GM12873 (cell line): ENCODE results near the gene WFDC13.

ENCODE experiments used
- CTCF ChIP-seq: IDR thresholded peaks from 2 replicates; pipeline ENCODE4 v1.5.1; 2012; ENCODE audit warnings: low read depth, mild to moderate bottlenecking, moderate library complexity, low read length, control low read depth; ENCODE audit not compliant: insufficient read depth; ENCODE audit errors: missing control alignments

The WFDC13 gene

GRCh38 chr20:45745015-45745414 is 43.2 kb downstream of the WFDC13 start:
- TF ChIP-seq CTCF, result no peak

DNA sequence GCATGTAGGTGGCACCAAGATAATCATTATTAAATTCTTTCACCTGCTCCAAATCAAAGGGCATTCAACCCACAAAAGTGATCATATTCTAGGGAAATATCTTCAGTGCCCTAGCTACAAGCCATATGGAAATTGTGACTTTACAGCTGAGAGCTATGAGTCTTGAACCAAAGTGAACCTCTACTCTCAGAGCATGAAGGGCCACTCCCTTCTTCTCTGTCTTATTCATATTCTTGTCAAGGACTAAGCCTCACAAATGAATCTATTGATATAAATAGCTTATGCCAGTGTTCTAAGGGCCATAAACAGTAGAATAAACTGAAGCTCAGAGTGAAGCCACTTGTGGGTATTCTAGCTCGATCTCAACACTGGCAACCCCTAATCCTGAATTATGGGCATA is 49.9 kb downstream of the WFDC13 start:
- no peak for TF ChIP-seq CTCF

GRCh38 chr20:45752746-45753145 is 50.9 kb downstream of the WFDC13 start:
- TF ChIP-seq CTCF, result no peak

GRCh38 chr20:45758096-45758495 is 56.3 kb downstream of the WFDC13 start:
- no peak for TF ChIP-seq CTCF
